ENCODE data around the gene ZNF385C. TPM values are rescaled to one million over a fixed set of nuclear protein-coding genes. Genes with fewer than 3 reads are reported as not detected.

Gene ZNF385C
- total RNA-seq, 1 donor from 2014 or later, result 0.16 TPM

DNA sequence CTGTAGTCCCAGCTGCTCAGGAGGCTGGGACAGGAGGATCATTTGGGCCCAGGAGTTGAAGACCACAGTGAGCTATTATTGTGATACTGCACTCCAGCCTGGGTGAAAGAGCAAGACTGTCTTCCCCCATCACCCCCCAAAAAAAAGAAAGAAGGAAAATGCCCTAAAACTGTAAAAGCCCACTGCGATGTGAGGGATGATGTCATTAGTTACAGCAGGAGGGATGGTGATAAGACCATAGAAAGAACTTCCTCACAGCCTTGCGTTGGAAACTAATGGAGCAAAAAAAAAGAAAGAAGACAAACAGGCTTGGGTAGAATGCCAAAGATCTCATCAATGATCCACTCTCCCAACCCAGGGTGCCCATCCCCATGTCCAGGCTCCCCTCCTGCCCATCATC is 18.7 kb downstream of the ZNF385C start:
- Mint-ChIP-seq H3K36me3 (ENCODE audit: unreplicated experiment) (no peaks in the 10 kb centered on the region), H3K4me3 (ENCODE audit: unreplicated experiment) (no peak overlapping the region), H3K4me1 (ENCODE audit: unreplicated experiment) (no peaks in the 10 kb centered on the region), H3K27ac (ENCODE audit: unreplicated experiment) (no peak overlapping the region), H3K9me3 (ENCODE audit: unreplicated experiment) (no peaks in the 10 kb centered on the region), H3K27me3 (ENCODE audit: unreplicated experiment) (peaks cover 8% of the 10 kb centered on the region)
- TF ChIP-seq CTCF (IDR thresholded peaks at IDR 0.05), result no peak
- no peak for DNase-seq (ENCODE audit: extremely low spot score, unreplicated experiment)

DNA sequence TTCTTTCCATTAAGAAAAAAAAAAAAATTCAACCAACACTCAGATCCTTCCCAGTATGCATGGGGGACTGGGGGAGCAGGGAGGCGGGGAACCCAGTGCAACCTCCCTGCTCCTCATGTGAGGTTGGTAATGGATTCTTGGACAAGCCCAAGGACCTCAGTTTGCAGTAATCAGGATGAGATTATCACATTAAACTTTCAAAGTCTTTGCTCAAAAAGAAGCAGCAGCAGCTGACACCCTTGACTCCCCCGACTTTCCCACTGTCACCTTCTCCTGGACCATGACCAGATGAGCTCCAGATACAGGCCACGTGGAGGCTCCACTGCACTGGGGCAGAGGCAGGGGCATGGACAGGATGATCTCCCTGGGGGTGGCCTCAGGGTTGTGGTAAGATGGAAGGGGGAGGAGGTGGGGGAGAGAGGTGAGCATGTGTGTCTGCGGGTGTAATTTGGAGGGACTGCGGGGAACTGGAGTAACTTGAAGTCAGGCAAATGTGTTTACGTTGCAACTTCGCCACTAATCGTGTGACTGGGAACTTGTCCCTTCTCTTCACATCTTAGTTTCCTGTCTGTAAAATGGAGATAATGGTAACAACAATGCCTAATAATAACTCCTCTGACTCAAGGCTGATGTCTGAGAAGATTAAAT is 19.8 kb downstream of the ZNF385C start:
- no peaks in the 10 kb centered on the region for H3K4me1 Mint-ChIP-seq (ENCODE audit: unreplicated experiment)
- H3K27me3 Mint-ChIP-seq (ENCODE audit: unreplicated experiment), result peaks cover 14% of the 10 kb centered on the region
- TF ChIP-seq CTCF (IDR thresholded peaks at IDR 0.05), result no peak
- no peak overlapping the region for H3K27ac Mint-ChIP-seq (ENCODE audit: unreplicated experiment)
- no peak overlapping the region for H3K4me3 Mint-ChIP-seq (ENCODE audit: unreplicated experiment)
- no peaks in the 10 kb centered on the region for H3K9me3 Mint-ChIP-seq (ENCODE audit: unreplicated experiment)
- no peak for DNase-seq (ENCODE audit: extremely low spot score, unreplicated experiment)
- no peaks in the 10 kb centered on the region for H3K36me3 Mint-ChIP-seq (ENCODE audit: unreplicated experiment)

DNA sequence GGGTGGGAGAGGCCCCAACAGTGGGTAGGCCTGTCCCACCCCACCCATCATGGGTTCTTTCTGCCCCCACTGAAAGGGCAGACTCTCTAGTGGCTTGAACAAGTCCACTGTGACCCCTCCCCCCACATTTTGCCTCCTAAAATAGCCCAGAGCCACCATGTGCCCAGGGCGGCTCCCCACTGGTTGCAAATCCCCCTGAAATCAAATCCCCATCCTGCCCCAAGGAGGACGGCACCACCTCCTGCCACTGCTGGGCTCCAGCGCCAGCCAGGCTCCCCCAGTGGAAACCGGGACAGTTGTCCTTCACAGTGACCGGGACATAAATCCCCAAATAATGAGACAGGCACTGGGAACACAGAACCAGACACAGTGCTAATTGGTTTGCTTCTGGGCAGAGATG is 20.5 kb downstream of the ZNF385C start:
- Mint-ChIP-seq H3K27ac (ENCODE audit: unreplicated experiment) (no peak overlapping the region), H3K4me1 (ENCODE audit: unreplicated experiment) (no peaks in the 10 kb centered on the region), H3K36me3 (ENCODE audit: unreplicated experiment) (no peaks in the 10 kb centered on the region), H3K27me3 (ENCODE audit: unreplicated experiment) (peaks cover 21% of the 10 kb centered on the region), H3K4me3 (ENCODE audit: unreplicated experiment) (no peak overlapping the region), H3K9me3 (ENCODE audit: unreplicated experiment) (no peaks in the 10 kb centered on the region)
- no peak for TF ChIP-seq CTCF (IDR thresholded peaks at IDR 0.05)
- no peak for DNase-seq (ENCODE audit: extremely low spot score, unreplicated experiment)

GRCh38 chr17:42076797-42077559 is 21.3 kb downstream of the ZNF385C start:
- no peak overlapping the region for H3K27ac Mint-ChIP-seq (ENCODE audit: unreplicated experiment)
- DNase-seq (ENCODE audit: extremely low spot score, unreplicated experiment), result no peak
- peaks cover 2% of the 10 kb centered on the region for H3K4me1 Mint-ChIP-seq (ENCODE audit: unreplicated experiment)
- H3K36me3 Mint-ChIP-seq (ENCODE audit: unreplicated experiment), result no peaks in the 10 kb centered on the region
- no peak overlapping the region for H3K4me3 Mint-ChIP-seq (ENCODE audit: unreplicated experiment)
- H3K9me3 Mint-ChIP-seq (ENCODE audit: unreplicated experiment), result no peaks in the 10 kb centered on the region
- no peak for TF ChIP-seq CTCF (IDR thresholded peaks at IDR 0.05)
- H3K27me3 Mint-ChIP-seq (ENCODE audit: unreplicated experiment), result peaks cover 21% of the 10 kb centered on the region

GRCh38 chr17:42075789-42076188 is 22.5 kb downstream of the ZNF385C start:
- no peak overlapping the region for H3K27ac Mint-ChIP-seq (ENCODE audit: unreplicated experiment)
- TF ChIP-seq CTCF (IDR thresholded peaks at IDR 0.05), result no peak
- no peaks in the 10 kb centered on the region for H3K9me3 Mint-ChIP-seq (ENCODE audit: unreplicated experiment)
- no peak for DNase-seq (ENCODE audit: extremely low spot score, unreplicated experiment)
- H3K4me3 Mint-ChIP-seq (ENCODE audit: unreplicated experiment), result no peak overlapping the region
- peaks cover 3% of the 10 kb centered on the region for H3K4me1 Mint-ChIP-seq (ENCODE audit: unreplicated experiment)
- peaks cover 28% of the 10 kb centered on the region for H3K27me3 Mint-ChIP-seq (ENCODE audit: unreplicated experiment)
- no peaks in the 10 kb centered on the region for H3K36me3 Mint-ChIP-seq (ENCODE audit: unreplicated experiment)
